HUES6 (cell line): ENCODE measurements around the gene FYB2.
"Not testable (repeated sequence)": the region's sequence is repeated elsewhere in the genome, so short reads cannot be mapped to it uniquely, and the experiment has no call there.

Experiments
- H3K27ac ChIP-seq: 2 replicates; pipeline ENCODE4 v1.7.0; 2013; ENCODE audit warnings: low read depth, mild to moderate bottlenecking, low read length, inconsistent platforms
- H3K27me3 ChIP-seq: 2 replicates; pipeline ENCODE4 v1.6.1; 2013; ENCODE audit warnings: low read length; ENCODE audit not compliant: control insufficient read depth, insufficient read depth
- H3K36me3 ChIP-seq: 2 replicates; pipeline ENCODE4 v1.6.1; 2013; ENCODE audit warnings: low read length; ENCODE audit not compliant: control insufficient read depth, insufficient read depth
- H3K4me1 ChIP-seq: 2 replicates; pipeline ENCODE4 v1.6.1; 2013; ENCODE audit warnings: low read length; ENCODE audit not compliant: control insufficient read depth, insufficient read depth
- H3K4me3 ChIP-seq: 2 replicates; pipeline ENCODE4 v1.5.1; 2013; ENCODE audit warnings: low read depth, low read length
- H3K9ac ChIP-seq: one replicate; pipeline ENCODE4 v1.6.1; 2013; ENCODE audit warnings: mild to moderate bottlenecking, low read length
- H3K9me3 ChIP-seq: 2 replicates; pipeline ENCODE4 v1.6.1; 2013; ENCODE audit warnings: low read depth, low read length; ENCODE audit not compliant: control insufficient read depth, insufficient read depth

Gene FYB2

DNA sequence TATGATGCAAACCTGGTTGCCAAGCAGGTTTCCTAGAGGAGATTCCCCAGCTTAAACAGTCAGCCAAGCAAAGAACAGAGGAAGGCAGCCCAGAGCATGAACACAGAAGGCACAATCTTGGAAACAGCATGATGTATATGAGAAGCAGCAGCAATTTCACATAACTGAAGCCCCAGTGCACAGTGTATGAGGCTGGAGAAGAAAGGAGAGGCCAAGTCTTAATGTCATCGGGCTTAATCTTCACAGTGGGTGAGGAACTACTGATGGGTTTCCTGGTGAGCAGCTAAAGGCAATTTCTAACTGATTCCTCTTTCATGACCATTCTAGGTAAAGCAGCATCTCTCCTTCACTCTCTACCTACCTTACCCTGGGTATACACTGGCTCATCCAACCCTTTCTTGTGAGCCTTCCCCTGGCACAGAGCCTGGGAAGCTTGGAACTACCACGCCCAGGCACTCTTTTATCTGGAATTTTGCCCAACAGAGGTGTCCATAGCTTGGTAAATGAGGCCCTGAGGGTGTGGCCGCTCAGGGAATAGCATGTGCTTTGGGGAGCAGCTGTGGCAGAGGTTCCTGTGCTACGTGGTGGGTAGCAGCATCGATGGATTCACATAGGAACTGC, 22.0 kb downstream of the FYB2 start:
- Histone ChIP-seq H3K4me3 (no peak overlapping the region), H3K27me3 (no peaks in the 10 kb centered on the region), H3K4me1 (peaks cover 23% of the 10 kb centered on the region), H3K36me3 (no peaks in the 10 kb centered on the region), H3K27ac (no peak overlapping the region), H3K9ac (no peak overlapping the region), H3K9me3 (no peaks in the 10 kb centered on the region)

DNA sequence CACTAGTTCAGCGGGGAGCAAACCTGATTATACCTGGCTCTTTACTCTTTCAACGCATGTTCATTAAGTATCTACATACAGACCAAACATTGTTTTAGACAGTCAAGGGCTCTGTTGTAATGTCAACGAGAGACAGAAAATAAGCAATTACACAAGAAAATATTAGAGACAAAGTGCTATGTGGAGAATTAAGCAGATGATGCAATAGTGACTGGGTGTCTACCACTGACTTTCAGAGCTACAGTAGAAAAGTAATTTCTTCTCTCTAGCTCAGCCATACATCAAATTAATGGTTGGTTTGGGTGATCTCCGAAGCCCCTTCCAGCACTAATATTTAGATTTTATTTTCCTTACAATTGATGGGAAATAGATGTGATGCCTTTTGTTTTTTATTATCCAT, 23.3 kb downstream of the FYB2 start:
- Histone ChIP-seq H3K4me1 (peaks cover 23% of the 10 kb centered on the region), H3K27me3 (no peaks in the 10 kb centered on the region), H3K9me3 (no peaks in the 10 kb centered on the region), H3K36me3 (no peaks in the 10 kb centered on the region), H3K27ac (no peak overlapping the region), H3K9ac (no peak overlapping the region), H3K4me3 (no peak overlapping the region)

DNA sequence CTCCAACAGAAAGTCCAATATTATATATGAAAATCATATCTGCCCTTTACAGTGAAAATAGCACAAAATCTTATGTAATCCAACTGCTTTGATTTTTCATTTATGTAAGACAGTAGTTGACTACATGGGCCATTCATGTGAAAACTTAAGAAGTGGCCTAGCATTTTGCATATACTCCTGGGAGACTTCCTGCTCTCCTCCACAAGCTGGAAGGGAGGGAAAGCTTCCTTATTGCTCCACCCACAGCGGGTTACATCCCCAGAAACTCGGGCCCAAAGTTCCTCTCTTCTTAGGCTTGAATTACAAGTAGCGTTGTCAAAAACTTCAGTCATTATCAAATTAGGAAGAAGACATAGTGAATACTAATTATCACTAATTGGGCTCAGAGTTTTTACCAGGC, 29.2 kb downstream of the FYB2 start:
- Histone ChIP-seq H3K4me1 (no peaks in the 10 kb centered on the region), H3K9me3 (no peaks in the 10 kb centered on the region), H3K27me3 (no peaks in the 10 kb centered on the region), H3K9ac (no peak overlapping the region), H3K4me3 (no peak overlapping the region), H3K27ac (no peak overlapping the region), H3K36me3 (no peaks in the 10 kb centered on the region)

DNA sequence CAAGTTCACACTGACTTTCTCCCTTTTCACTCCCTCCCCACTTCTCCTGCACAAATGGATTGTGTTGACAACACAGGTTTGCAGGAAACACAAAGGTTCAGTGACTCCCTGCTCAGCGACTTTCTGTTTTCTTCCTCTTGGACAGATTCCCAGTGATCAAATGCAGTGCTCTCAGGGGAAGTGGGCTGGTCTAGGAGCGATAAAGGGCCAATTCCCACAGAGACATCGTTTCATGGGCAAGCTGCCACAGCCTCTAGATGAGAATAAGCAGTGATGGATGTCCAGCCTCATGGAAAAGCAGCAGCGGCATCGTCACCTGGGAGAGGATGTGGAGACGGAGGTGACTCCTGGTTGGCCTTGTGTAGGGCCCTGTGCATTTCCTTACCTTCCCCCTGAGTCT, 30.6 kb downstream of the FYB2 start:
- no peaks in the 10 kb centered on the region for H3K36me3 ChIP-seq
- no peaks in the 10 kb centered on the region for H3K27me3 ChIP-seq
- no peak overlapping the region for H3K27ac ChIP-seq
- H3K9ac ChIP-seq: no peak overlapping the region
- no peaks in the 10 kb centered on the region for H3K4me1 ChIP-seq
- H3K4me3 ChIP-seq: no peak overlapping the region
- H3K9me3 ChIP-seq: no peaks in the 10 kb centered on the region

DNA sequence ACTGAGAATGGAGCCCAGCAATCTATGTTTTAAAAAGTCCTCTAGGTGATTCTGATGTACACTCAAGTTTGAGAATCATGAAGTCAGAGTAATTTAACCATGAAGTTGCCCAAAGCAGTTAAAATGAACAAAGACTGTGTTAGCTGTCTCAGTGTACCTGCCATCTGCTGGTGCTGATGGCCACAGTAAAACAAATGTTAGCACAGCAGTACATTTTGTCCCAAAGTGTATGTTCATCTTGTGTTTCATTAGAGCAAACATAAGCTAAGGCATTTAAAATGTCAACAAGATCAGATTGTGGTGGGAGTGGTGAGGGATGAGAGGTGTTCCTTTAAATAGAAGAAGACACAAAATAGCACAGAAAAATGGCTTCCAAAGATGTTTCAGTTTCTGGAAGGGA, 31.1 kb downstream of the FYB2 start:
- H3K4me1 ChIP-seq: no peaks in the 10 kb centered on the region
- no peaks in the 10 kb centered on the region for H3K9me3 ChIP-seq
- H3K4me3 ChIP-seq: no peak overlapping the region
- H3K27ac ChIP-seq: no peak overlapping the region
- H3K9ac ChIP-seq: no peak overlapping the region
- H3K36me3 ChIP-seq: no peaks in the 10 kb centered on the region
- no peaks in the 10 kb centered on the region for H3K27me3 ChIP-seq

DNA sequence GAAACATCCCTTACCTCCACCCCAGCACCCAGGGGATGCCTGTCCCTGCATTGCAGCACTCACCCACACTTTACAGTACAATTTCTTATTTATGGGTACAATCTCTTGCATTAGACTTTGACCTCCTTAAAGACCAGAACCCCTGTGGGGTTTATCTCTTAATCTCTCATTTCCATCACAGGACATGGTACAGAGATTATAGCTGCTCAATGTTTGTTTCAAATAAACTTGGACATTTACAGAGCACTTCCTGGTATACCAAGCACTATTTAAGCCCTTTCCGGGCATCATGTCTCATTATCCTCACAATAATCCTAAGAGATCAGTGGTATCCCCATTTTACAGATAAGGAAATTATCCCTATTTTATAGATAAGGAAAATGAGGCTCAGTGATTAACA, 31.9 kb downstream of the FYB2 start:
- Histone ChIP-seq H3K4me1 (no peaks in the 10 kb centered on the region), H3K4me3 (no peak overlapping the region), H3K36me3 (no peaks in the 10 kb centered on the region), H3K9me3 (no peaks in the 10 kb centered on the region), H3K9ac (no peak overlapping the region), H3K27me3 (no peaks in the 10 kb centered on the region), H3K27ac (no peak overlapping the region)

DNA sequence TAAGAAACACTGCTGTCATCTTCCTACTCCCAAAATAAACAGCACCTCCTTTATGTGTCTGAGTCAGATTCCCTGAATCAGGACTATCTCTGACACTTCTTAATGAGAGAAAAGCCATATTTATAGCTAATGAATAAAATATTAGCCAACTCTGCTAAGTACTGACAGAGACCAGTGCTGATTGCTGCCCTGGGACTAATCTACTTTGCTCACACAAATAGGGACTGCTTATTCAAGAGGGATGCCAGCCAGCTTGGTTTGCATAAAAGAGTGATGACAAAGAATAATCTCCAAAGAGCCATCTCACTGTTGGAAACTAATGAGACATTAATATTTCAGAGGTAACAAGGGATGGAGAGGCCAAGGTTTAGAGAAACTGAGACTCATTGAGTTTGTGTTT, 36.4 kb downstream of the FYB2 start:
- Histone ChIP-seq H3K27ac (no peak overlapping the region), H3K27me3 (no peaks in the 10 kb centered on the region), H3K4me3 (no peak overlapping the region), H3K9me3 (no peaks in the 10 kb centered on the region), H3K4me1 (0 out of 2 replicates have a peak, but pooled peaks cover 3% of the 10 kb centered on the region), H3K9ac (no peak overlapping the region), H3K36me3 (no peaks in the 10 kb centered on the region)

DNA sequence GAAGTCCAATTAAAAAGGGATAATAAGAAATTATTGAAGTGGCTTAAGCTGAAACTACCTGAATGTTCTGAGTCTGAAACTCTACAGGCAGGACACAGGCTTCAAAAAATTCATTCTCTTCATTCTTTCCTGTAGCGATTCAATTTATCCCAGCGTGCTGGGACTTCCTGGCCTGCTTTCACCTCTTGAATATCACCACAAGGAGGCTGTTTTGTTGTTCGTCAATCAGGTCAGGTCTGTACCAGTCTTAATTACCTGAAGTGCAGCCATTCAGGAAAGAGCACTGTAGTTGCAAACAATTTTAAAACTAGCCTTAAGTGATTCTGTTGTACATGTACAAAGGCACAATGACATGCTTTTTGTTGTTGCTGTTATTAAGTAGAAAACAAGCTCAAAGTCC, 38.4 kb downstream of the FYB2 start:
- Histone ChIP-seq H3K27me3 (no peaks in the 10 kb centered on the region), H3K4me3 (no peak overlapping the region), H3K27ac (no peak overlapping the region), H3K36me3 (no peaks in the 10 kb centered on the region), H3K9me3 (no peaks in the 10 kb centered on the region), H3K4me1 (0 out of 2 replicates have a peak, but pooled peaks cover 3% of the 10 kb centered on the region), H3K9ac (no peak overlapping the region)

DNA sequence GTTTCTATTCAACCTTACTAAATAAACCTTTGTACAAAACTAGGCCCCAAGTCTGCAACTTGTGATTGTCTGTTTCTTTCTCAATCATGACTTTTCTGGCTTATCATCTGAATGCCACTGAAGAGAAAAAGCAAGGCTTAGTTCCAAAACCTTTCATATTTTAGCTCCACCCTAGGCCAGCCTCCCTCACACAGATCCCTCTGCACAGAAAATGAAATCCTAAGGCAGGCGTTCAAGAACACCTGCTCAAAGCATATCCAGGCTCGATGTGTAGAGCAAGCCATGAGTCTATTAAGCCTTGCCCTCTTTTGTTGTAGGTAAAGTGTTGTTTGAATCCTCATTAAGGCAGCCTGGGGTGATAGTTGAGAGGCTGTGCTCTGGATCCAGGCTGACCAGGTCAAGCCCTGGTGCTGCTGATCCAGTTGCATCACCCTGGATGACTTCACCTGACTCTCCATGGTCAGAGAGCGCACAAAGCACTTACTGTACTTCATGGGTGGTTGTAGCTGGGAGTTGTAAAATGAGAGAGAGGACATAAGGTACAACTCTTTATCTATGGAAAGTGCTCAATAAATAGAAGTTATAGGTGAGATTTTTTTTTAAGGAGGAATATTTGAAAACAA, 39.0 kb downstream of the FYB2 start:
- H3K9ac ChIP-seq: no peak overlapping the region

DNA sequence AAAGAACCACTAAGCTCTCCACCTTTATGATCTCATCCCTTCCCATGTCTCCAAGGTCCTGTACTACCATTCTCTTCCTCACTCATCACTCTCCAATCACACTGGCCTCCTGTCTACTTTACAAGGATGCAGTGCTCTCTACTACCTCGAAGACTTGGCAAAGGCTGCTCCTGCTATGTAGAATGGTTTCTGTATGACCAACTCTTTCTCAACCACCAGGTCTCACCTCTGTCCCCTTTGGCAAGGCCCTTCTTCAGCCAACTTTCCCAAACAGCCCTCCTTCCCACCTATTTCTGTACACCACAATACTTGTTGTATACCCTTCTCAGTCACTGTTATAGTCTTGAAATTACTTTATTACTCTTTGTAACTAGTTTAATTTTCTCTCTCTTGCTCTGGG, 41.2 kb downstream of the FYB2 start:
- H3K4me3 ChIP-seq: no peak overlapping the region
- H3K27ac ChIP-seq: no peak overlapping the region
- H3K27me3 ChIP-seq: no peaks in the 10 kb centered on the region
- H3K4me1 ChIP-seq: 0 out of 2 replicates have a peak, but pooled peaks cover 3% of the 10 kb centered on the region
- no peaks in the 10 kb centered on the region for H3K36me3 ChIP-seq
- H3K9ac ChIP-seq: no peak overlapping the region
- H3K9me3 ChIP-seq: no peaks in the 10 kb centered on the region

More for the DNA sequence above, 39.0 kb downstream of the FYB2 start:
- Histone ChIP-seq H3K4me1 (0 out of 2 replicates have a peak, but pooled peaks cover 3% of the 10 kb centered on the region), H3K27ac (no peak overlapping the region), H3K4me3 (no peak overlapping the region), H3K27me3 (no peaks in the 10 kb centered on the region), H3K36me3 (no peaks in the 10 kb centered on the region), H3K9me3 (no peaks in the 10 kb centered on the region)

DNA sequence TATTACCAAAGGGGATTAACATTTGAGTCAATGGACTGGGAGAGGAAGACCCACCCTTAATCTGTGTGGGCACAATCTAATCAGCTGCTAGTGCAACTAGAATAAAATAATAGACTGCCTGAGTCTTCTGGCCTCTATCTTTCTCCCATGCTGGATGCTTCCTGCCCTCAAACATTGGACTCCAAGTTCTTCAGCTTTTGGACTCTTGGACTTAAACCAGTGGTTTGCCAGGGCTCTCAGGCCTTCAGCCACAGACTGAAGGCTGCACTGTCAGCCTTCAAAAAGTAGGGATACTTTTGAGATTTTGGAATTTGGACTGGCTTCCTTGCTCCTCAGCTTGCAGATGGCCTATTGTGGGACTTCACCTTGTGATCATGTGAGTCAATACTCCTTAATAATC, 44.5 kb downstream of the FYB2 start:
- not testable (repeated sequence) for H3K27ac ChIP-seq, H3K36me3 ChIP-seq, H3K9me3 ChIP-seq, H3K9ac ChIP-seq, H3K4me1 ChIP-seq, H3K27me3 ChIP-seq, H3K4me3 ChIP-seq
